ENCODE measurements around the gene RXRA.
A peak's percentile ranks its signal among the peaks of the same experiment; 100 is the strongest.

The RXRA gene

GRCh38 chr9:134437403-134438194 lies 111.3 kb downstream of the RXRA start:
- DNase-seq: no peak

- DNase-seq: no peak
These were observed 112.0 kb downstream of the RXRA start for GRCh38 chr9:134438195-134438788.

GRCh38 chr9:134439368-134439784 lies 113.1 kb downstream of the RXRA start:
- no peak for DNase-seq

- DNase-seq: no peak
These were observed 114.5 kb downstream of the RXRA start for GRCh38 chr9:134440636-134441226.

GRCh38 chr9:134441227-134442084 lies 115.2 kb downstream of the RXRA start:
- DNase-seq: no peak

GRCh38 chr9:134442085-134442474 lies 115.8 kb downstream of the RXRA start:
- DNase-seq: no peak

GRCh38 chr9:134442486-134443173 lies 116.4 kb downstream of the RXRA start:
- DNase-seq: no peak

GRCh38 chr9:134443174-134444037 lies 117.2 kb downstream of the RXRA start:
- no peak for DNase-seq

GRCh38 chr9:134444038-134444315 lies 117.7 kb downstream of the RXRA start:
- no peak for DNase-seq

GRCh38 chr9:134445000-134445399 lies 118.7 kb downstream of the RXRA start:
- no peak for DNase-seq

GRCh38 chr9:134449180-134449916 lies 123.1 kb downstream of the RXRA start:
- peak; percentile 3 for DNase-seq

- DNase-seq: no peak
These were observed 125.6 kb downstream of the RXRA start for GRCh38 chr9:134451700-134452458.

GRCh38 chr9:134452728-134453127 lies 126.5 kb downstream of the RXRA start:
- DNase-seq: no peak

GRCh38 chr9:134453776-134454475 lies 127.7 kb downstream of the RXRA start:
- no peak for DNase-seq

- no peak for DNase-seq
These were observed 128.2 kb downstream of the RXRA start for GRCh38 chr9:134454476-134454857.

GRCh38 chr9:134455021-134455471 lies 128.8 kb downstream of the RXRA start:
- no peak for DNase-seq

- DNase-seq: no peak
These were observed 129.3 kb downstream of the RXRA start for GRCh38 chr9:134455537-134455933.

- DNase-seq: no peak
These were observed 129.9 kb downstream of the RXRA start for GRCh38 chr9:134455934-134456755.

Data from NCI-H187 treated with DMSO at 0.1 percent for 48 hours (cell line).